Type B pancreatic cell (in vitro differentiated cells): ENCODE measurements around the gene TMSB10. TPM values are rescaled to one million over a fixed set of nuclear protein-coding genes. Genes with fewer than 3 reads are reported as not detected.

Experiments used
- DNase-seq: peaks from one replicate; pipeline ENCODE4 v3.0.0; 2021; ENCODE audit warnings: mixed read lengths; ENCODE audit not compliant: unreplicated experiment; ENCODE audit errors: extremely low spot score
- H3K27ac Mint-ChIP-seq: 2 replicates; pipeline ENCODE4 v1.8.0; 2021; ENCODE audit warnings: mild to moderate bottlenecking, mixed read lengths
- H3K27me3 Mint-ChIP-seq: 2 replicates; pipeline ENCODE4 v1.8.0; 2021; ENCODE audit warnings: mixed read lengths
- H3K36me3 Mint-ChIP-seq: 2 replicates; pipeline ENCODE4 v1.8.0; 2021; ENCODE audit warnings: mixed read lengths
- H3K4me1 Mint-ChIP-seq: one replicate; pipeline ENCODE4 v1.8.0; 2021; ENCODE audit warnings: mixed read lengths; ENCODE audit not compliant: unreplicated experiment
- H3K4me3 Mint-ChIP-seq: 2 replicates; pipeline ENCODE4 v1.8.0; 2021; ENCODE audit warnings: mild to moderate bottlenecking, mixed read lengths
- H3K9me3 Mint-ChIP-seq: 2 replicates; pipeline ENCODE4 v1.8.0; 2021; ENCODE audit warnings: mixed read lengths
- CTCF ChIP-seq: fragments of 200-600 bp; sonication (generic); conservative IDR thresholded peaks from 2 replicates; pipeline ENCODE4 v1.5.0; 2021; ENCODE audit warnings: antibody characterized with exemption, mild to moderate bottlenecking
- long read RNA-seq: library from polyadenylated mRNA; unstranded; transcript quantifications from one replicate; pipeline ENCODE4 v2.0.0, GENCODE V29; 2020
- total RNA-seq: library from RNA; stranded (reverse); gene quantifications from 2 replicates; pipeline ENCODE4 v1.2.1, GENCODE V29; 2021; ENCODE audit warnings: low replicate concordance

The TMSB10 gene
- total RNA-seq: 1,269 and 1,391 TPM in 2 replicates
- long read RNA-seq, transcript TMSB10-201 (3 exons, 496 nt): major isoform, 1,018 of 1,040 reads
- long read RNA-seq, partial matches to known transcripts: 15 of 1,040 reads
- long read RNA-seq, other reads (novel, unspliced or antisense): 7 of 1,040 reads

GRCh38 chr2:84905181-84906107 lies at the start of gene TMSB10:
Gene TMSB10 (plus strand): TSS chr2:84905656.
- peaks cover 20% of the 10 kb centered on the region for H3K9me3 Mint-ChIP-seq

GRCh38 chr2:84855731-84856130 lies 49.7 kb upstream of the TMSB10 start:
- TF ChIP-seq CTCF: no peak
- Mint-ChIP-seq H3K4me3 (no peak overlapping the region), H3K4me1 (no peaks in the 10 kb centered on the region), H3K27ac (no peak overlapping the region), H3K27me3 (peaks cover 27% of the 10 kb centered on the region), H3K36me3 (no peaks in the 10 kb centered on the region), H3K9me3 (peaks cover 9% of the 10 kb centered on the region)
- DNase-seq: no peak

More at GRCh38 chr2:84905181-84906107, at the start of gene TMSB10:
- Mint-ChIP-seq H3K36me3 (peaks cover 36% of the 10 kb centered on the region), H3K4me1 (peaks cover 22% of the 10 kb centered on the region), H3K27ac (peak within 1 kb of the TSS; percentile 90), H3K4me3 (peak within 1 kb of the TSS; percentile 93), H3K27me3 (peaks cover 12% of the 10 kb centered on the region)
- peak; percentile 90 for DNase-seq
- no peak for TF ChIP-seq CTCF

- DNase-seq: no peak
- Mint-ChIP-seq H3K9me3 (peaks cover 9% of the 10 kb centered on the region), H3K27me3 (peaks cover 27% of the 10 kb centered on the region), H3K4me3 (no peak overlapping the region), H3K27ac (no peak overlapping the region), H3K36me3 (no peaks in the 10 kb centered on the region), H3K4me1 (no peaks in the 10 kb centered on the region)
- TF ChIP-seq CTCF: no peak
These were observed 48.7 kb upstream of the TMSB10 start for GRCh38 chr2:84856787-84857186.

- Mint-ChIP-seq H3K36me3 (no peaks in the 10 kb centered on the region), H3K9me3 (peaks cover 9% of the 10 kb centered on the region), H3K27ac (no peak overlapping the region), H3K27me3 (peaks cover 27% of the 10 kb centered on the region), H3K4me3 (no peak overlapping the region), H3K4me1 (no peaks in the 10 kb centered on the region)
- no peak for DNase-seq
- TF ChIP-seq CTCF: no peak
These were observed 47.9 kb upstream of the TMSB10 start for GRCh38 chr2:84857566-84857965.

GRCh38 chr2:84858123-84858522 lies 47.3 kb upstream of the TMSB10 start:
- Mint-ChIP-seq H3K9me3 (peaks cover 6% of the 10 kb centered on the region), H3K4me3 (no peak overlapping the region), H3K27ac (no peak overlapping the region), H3K4me1 (no peaks in the 10 kb centered on the region), H3K27me3 (peaks cover 27% of the 10 kb centered on the region), H3K36me3 (no peaks in the 10 kb centered on the region)
- peak; percentile 52 for TF ChIP-seq CTCF
- DNase-seq: no peak
